T-helper 1 cell treated with Interleukin-12 subunit alpha and Interleukin-12 subunit beta and Interleukin-4 antibody, amounts not matched to agents 30 ng/mL and 1 ng/mL, for 36 hours (primary cell): ENCODE data around the gene SLC7A7. TPM values are rescaled to one million over a fixed set of nuclear protein-coding genes. Genes with fewer than 3 reads are reported as not detected.
"Not testable (repeated sequence)": the region's sequence is repeated elsewhere in the genome, so short reads cannot be mapped to it uniquely, and the experiment has no call there.

ENCODE experiments used
- intact Hi-C: fragments of 100-400 bp; cut with micrococcal nuclease; formaldehyde crosslinking; loops from one replicate; pipeline ENCODE4 v1.15.1; 2024
- total RNA-seq: library from RNA; stranded (reverse); gene quantifications from 2 replicates; pipeline ENCODE4 v1.2.3, GENCODE V29; 2022

SLC7A7 gene
- 0.54 TPM in 1 of 2 replicates, not detected in the other for total RNA-seq

- intact Hi-C loops = no loop called here
These were observed at the start of gene SLC7A7 for GRCh38 chr14:22814941-22815713. Gene SLC7A7 (minus strand): TSS chr14:22815435. CDS start chr14:22813398, 2,037 bp downstream.

GRCh38 chr14:22864979-22865378 lies 49.7 kb upstream of the SLC7A7 start:
- intact Hi-C loops = no loop called here

- intact Hi-C loops = no loop called here
These were observed 46.4 kb upstream of the SLC7A7 start for GRCh38 chr14:22861651-22862050.

GRCh38 chr14:22860377-22860776 lies 45.1 kb upstream of the SLC7A7 start:
- intact Hi-C loops = not testable (repeated sequence)

GRCh38 chr14:22856428-22856827 lies 41.2 kb upstream of the SLC7A7 start:
- intact Hi-C loops = loop anchor here (10.0 kb wide), 2 partner anchors 652 to 1012 kb away; no protein-coding TSS in a partner anchor

GRCh38 chr14:22854963-22855724 lies 39.9 kb upstream of the SLC7A7 start:
- intact Hi-C loops = loop anchor here (5.0 to 10.0 kb wide), 5 partner anchors 268 to 1010 kb away; partner anchors contain the start of gene DAD1

- intact Hi-C loops = loop anchor here (5.0 to 10.0 kb wide), 5 partner anchors 267 to 1009 kb away; partner anchors contain the start of gene DAD1
These were observed 39.1 kb upstream of the SLC7A7 start for GRCh38 chr14:22854296-22854695.

GRCh38 chr14:22852940-22853767 lies 37.9 kb upstream of the SLC7A7 start:
- intact Hi-C loops = loop anchor here (1.0 to 10.0 kb wide), 15 partner anchors 19 to 1008 kb away; partner anchors contain the start of genes DAD1, MRPL52, OXA1L and PRMT5

GRCh38 chr14:22852599-22852939 lies 37.3 kb upstream of the SLC7A7 start:
- intact Hi-C loops = loop anchor here (2.0 to 10.0 kb wide), 6 partner anchors 265 to 1008 kb away; partner anchors contain the start of gene DAD1

- intact Hi-C loops = loop anchor here (2.0 to 10.0 kb wide), 6 partner anchors 265 to 1007 kb away; partner anchors contain the start of gene DAD1
These were observed 36.9 kb upstream of the SLC7A7 start for GRCh38 chr14:22852178-22852577.

GRCh38 chr14:22850944-22851764 lies 35.9 kb upstream of the SLC7A7 start:
- intact Hi-C loops = loop anchor here (5.0 to 10.0 kb wide), 5 partner anchors 264 to 1006 kb away; partner anchors contain the start of gene DAD1

- intact Hi-C loops = no loop called here
These were observed 34.1 kb upstream of the SLC7A7 start for GRCh38 chr14:22849212-22849819.

GRCh38 chr14:22848351-22849164 lies 33.3 kb upstream of the SLC7A7 start:
- intact Hi-C loops = no loop called here

GRCh38 chr14:22847661-22848341 lies 32.6 kb upstream of the SLC7A7 start:
- intact Hi-C loops = no loop called here

- intact Hi-C loops = no loop called here
These were observed 31.6 kb upstream of the SLC7A7 start for GRCh38 chr14:22846811-22847307.

GRCh38 chr14:22845821-22846625 lies 30.8 kb upstream of the SLC7A7 start:
- intact Hi-C loops = no loop called here

GRCh38 chr14:22845103-22845394 lies 29.8 kb upstream of the SLC7A7 start:
- intact Hi-C loops = no loop called here
